Measurements from ENCODE around the gene SIRT7. TPM values are rescaled to one million over a fixed set of nuclear protein-coding genes. Genes with fewer than 3 reads are reported as not detected.
A peak's percentile ranks its signal among the peaks of the same experiment; 100 is the strongest.

The SIRT7 gene
- total RNA-seq, 1 donor from 2014 or later, result 30.2 TPM

DNA sequence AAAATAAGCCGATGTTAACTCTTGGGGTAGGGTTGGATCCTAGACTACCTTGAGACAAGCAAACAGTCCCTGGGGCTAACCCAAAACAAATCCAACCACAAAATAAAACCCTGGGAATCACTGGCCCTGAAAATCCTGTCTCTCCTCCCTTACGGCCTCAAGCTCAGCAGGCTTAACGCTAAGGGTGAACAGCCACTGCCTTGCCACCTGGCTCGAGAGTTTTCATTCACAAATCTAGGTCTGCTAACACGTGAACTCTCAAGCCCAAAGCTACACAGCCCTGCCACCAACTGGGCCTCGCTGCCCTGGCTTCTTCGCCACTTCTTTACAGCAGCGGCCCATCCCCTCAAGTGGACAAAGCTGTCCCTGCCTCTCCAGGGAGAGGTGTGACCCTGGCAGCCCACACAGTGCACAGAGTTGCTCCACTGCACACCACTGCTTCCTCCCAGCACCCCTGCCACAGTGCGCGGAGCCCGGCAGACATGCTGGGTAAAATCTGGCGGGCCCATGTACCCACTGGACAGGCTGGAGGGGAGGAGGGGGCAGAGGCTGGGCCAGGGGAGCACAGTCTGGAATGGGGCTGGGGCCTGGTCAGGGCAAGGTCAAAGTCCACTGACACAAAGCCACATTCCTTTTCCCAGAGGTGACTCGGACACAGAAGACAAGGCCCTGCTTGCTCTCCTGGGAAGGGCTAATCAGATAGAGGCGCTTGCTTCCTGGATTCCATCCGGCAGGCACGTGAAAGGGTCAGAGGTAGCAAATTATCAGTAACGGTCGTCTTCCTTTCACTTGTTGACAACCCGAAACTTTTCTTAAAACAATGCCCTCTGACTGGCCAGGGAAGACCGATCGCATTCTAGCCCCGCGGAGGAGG is 7.8 kb downstream of the SIRT7 start:
- Histone ChIP-seq H4K20me1 (ENCODE audit: insufficient read depth, low read length) (peaks cover 54% of the 10 kb centered on the region), H3K27me3 (ENCODE audit: insufficient read depth, low read length) (no peaks in the 10 kb centered on the region), H3K4me1 (ENCODE audit: insufficient read depth, low read length) (peaks cover 10% of the 10 kb centered on the region), H3K36me3 (ENCODE audit: insufficient read depth, low read length) (peaks cover 6% of the 10 kb centered on the region), H3K79me2 (ENCODE audit: insufficient read depth, low read length) (peaks cover 9% of the 10 kb centered on the region), H2AFZ (ENCODE audit: low read depth, low read length) (peak overlapping the region; percentile 62), H3K9me3 (ENCODE audit: insufficient read depth, low read depth, low read length) (no peaks in the 10 kb centered on the region), H3K4me2 (ENCODE audit: low read length) (peak overlapping the region; percentile 88), H3K27ac (ENCODE audit: low read depth, low read length) (no peak overlapping the region), H3K9ac (ENCODE audit: low read length) (peak overlapping the region; percentile 72), H3K4me3 (ENCODE audit: insufficient read depth, low read depth, low read length) (peak overlapping the region; percentile 61)
- no peak for FAIRE-seq
- Mint-ChIP-seq H3K4me1 (ENCODE audit: low read depth, unreplicated experiment) (peaks cover 2% of the 10 kb centered on the region), H3K36me3 (ENCODE audit: low read depth, unreplicated experiment) (peaks cover 10% of the 10 kb centered on the region), H3K27me3 (ENCODE audit: low read depth, unreplicated experiment) (no peaks in the 10 kb centered on the region), H3K27ac (ENCODE audit: unreplicated experiment) (peak overlapping the region; percentile 4), H3K9me3 (ENCODE audit: unreplicated experiment) (peaks cover 1% of the 10 kb centered on the region), H3K4me3 (ENCODE audit: unreplicated experiment) (peak overlapping the region; percentile 90)
- no peak for TF ChIP-seq EZH2 (IDR thresholded peaks at IDR 0.05; ENCODE audit: insufficient read depth, low read length)
- TF ChIP-seq, protein P1, sequence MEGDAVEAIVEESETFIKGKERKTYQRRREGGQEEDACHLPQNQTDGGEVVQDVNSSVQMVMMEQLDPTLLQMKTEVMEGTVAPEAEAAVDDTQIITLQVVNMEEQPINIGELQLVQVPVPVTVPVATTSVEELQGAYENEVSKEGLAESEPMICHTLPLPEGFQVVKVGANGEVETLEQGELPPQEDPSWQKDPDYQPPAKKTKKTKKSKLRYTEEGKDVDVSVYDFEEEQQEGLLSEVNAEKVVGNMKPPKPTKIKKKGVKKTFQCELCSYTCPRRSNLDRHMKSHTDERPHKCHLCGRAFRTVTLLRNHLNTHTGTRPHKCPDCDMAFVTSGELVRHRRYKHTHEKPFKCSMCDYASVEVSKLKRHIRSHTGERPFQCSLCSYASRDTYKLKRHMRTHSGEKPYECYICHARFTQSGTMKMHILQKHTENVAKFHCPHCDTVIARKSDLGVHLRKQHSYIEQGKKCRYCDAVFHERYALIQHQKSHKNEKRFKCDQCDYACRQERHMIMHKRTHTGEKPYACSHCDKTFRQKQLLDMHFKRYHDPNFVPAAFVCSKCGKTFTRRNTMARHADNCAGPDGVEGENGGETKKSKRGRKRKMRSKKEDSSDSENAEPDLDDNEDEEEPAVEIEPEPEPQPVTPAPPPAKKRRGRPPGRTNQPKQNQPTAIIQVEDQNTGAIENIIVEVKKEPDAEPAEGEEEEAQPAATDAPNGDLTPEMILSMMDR (IDR thresholded peaks at IDR 0.05; ENCODE audit: insufficient read depth, low read depth, low read length), result no peak
- no peak for DNase-seq (ENCODE audit: low read depth)

DNA sequence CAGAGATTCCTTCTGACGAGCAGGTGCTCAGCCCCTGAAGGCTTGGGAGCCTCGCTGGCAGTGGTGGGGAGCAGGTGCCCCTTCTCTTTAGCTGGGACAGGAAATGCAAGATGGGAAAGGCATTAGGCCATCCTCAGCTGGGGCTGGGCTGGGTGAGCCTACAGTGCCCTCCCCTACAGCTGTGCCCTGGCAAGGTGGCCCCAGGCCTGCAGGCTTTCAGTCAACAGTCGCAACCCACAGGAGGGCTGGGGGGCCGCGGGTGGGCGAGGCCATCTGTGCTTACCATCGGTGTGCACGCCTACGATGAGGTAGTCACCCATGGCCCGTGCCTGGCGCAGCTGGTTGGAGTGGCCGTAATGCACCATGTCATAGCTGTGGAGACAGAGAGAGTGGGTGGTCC is 8.7 kb downstream of the SIRT7 start:
- peaks cover 4% of the 10 kb centered on the region for H3K79me2 ChIP-seq (ENCODE audit: insufficient read depth, low read length)
- H3K27me3 Mint-ChIP-seq (ENCODE audit: low read depth, unreplicated experiment), result no peaks in the 10 kb centered on the region
- FAIRE-seq, result no peak
- H3K27ac ChIP-seq (ENCODE audit: low read depth, low read length), result no peak overlapping the region
- peaks cover 1% of the 10 kb centered on the region for H3K9me3 Mint-ChIP-seq (ENCODE audit: unreplicated experiment)
- H3K4me2 ChIP-seq (ENCODE audit: low read length), result no peak overlapping the region
- no peak overlapping the region for H3K9ac ChIP-seq (ENCODE audit: low read length)
- no peak overlapping the region for H3K27ac Mint-ChIP-seq (ENCODE audit: unreplicated experiment)
- H3K4me3 ChIP-seq (ENCODE audit: insufficient read depth, low read depth, low read length), result no peak overlapping the region
- H3K36me3 ChIP-seq (ENCODE audit: insufficient read depth, low read length), result peaks cover under 1% of the 10 kb centered on the region
- H2AFZ ChIP-seq (ENCODE audit: low read depth, low read length), result no peak overlapping the region
- H3K4me1 Mint-ChIP-seq (ENCODE audit: low read depth, unreplicated experiment), result peaks cover 2% of the 10 kb centered on the region
- no peak for TF ChIP-seq EZH2 (IDR thresholded peaks at IDR 0.05; ENCODE audit: insufficient read depth, low read length)
- TF ChIP-seq, protein P1 (IDR thresholded peaks at IDR 0.05; ENCODE audit: insufficient read depth, low read depth, low read length), result no peak
- no peak for DNase-seq (ENCODE audit: low read depth)
- peaks cover 46% of the 10 kb centered on the region for H4K20me1 ChIP-seq (ENCODE audit: insufficient read depth, low read length)
- no peaks in the 10 kb centered on the region for H3K9me3 ChIP-seq (ENCODE audit: insufficient read depth, low read depth, low read length)
- H3K4me3 Mint-ChIP-seq (ENCODE audit: unreplicated experiment), result peak overlapping the region; percentile 40
- H3K36me3 Mint-ChIP-seq (ENCODE audit: low read depth, unreplicated experiment), result peaks cover 7% of the 10 kb centered on the region
- peaks cover 10% of the 10 kb centered on the region for H3K4me1 ChIP-seq (ENCODE audit: insufficient read depth, low read length)
- H3K27me3 ChIP-seq (ENCODE audit: insufficient read depth, low read length), result no peaks in the 10 kb centered on the region

DNA sequence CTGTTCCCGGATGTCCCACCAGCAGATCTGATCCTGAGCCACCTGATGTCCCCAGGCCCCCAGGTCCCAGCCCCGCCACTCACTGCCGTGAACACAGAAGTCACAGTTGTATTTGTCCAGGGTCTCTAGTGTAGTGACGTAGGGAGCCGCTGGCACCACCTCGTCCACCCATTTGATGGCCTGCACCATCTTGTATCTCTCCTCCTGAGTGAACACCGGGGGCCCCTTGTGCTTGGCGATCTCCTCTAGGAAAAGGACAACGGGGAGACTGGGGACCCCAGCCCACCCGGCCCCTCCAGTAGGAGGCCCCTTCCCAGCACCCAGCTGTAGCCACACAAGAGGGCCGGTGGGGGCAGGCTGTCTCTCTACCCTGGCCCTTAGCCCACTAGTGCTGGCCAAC is 9.2 kb downstream of the SIRT7 start:
- no peak for TF ChIP-seq EZH2 (IDR thresholded peaks at IDR 0.05; ENCODE audit: insufficient read depth, low read length)
- TF ChIP-seq, protein P1 (IDR thresholded peaks at IDR 0.05; ENCODE audit: insufficient read depth, low read depth, low read length), result no peak
- H3K9me3 Mint-ChIP-seq (ENCODE audit: unreplicated experiment), result peaks cover 1% of the 10 kb centered on the region
- H3K27me3 ChIP-seq (ENCODE audit: insufficient read depth, low read length), result no peaks in the 10 kb centered on the region
- peaks cover 42% of the 10 kb centered on the region for H4K20me1 ChIP-seq (ENCODE audit: insufficient read depth, low read length)
- no peak for DNase-seq (ENCODE audit: low read depth)
- no peak overlapping the region for H3K4me3 ChIP-seq (ENCODE audit: insufficient read depth, low read depth, low read length)
- peaks cover 10% of the 10 kb centered on the region for H3K4me1 ChIP-seq (ENCODE audit: insufficient read depth, low read length)
- H3K4me2 ChIP-seq (ENCODE audit: low read length), result no peak overlapping the region
- H3K27ac Mint-ChIP-seq (ENCODE audit: unreplicated experiment), result no peak overlapping the region
- no peak overlapping the region for H3K27ac ChIP-seq (ENCODE audit: low read depth, low read length)
- H3K9me3 ChIP-seq (ENCODE audit: insufficient read depth, low read depth, low read length), result no peaks in the 10 kb centered on the region
- peaks cover 6% of the 10 kb centered on the region for H3K36me3 Mint-ChIP-seq (ENCODE audit: low read depth, unreplicated experiment)
- peaks cover 4% of the 10 kb centered on the region for H3K79me2 ChIP-seq (ENCODE audit: insufficient read depth, low read length)
- H3K4me3 Mint-ChIP-seq (ENCODE audit: unreplicated experiment), result no peak overlapping the region
- no peak overlapping the region for H2AFZ ChIP-seq (ENCODE audit: low read depth, low read length)
- no peaks in the 10 kb centered on the region for H3K27me3 Mint-ChIP-seq (ENCODE audit: low read depth, unreplicated experiment)
- no peak for FAIRE-seq
- H3K9ac ChIP-seq (ENCODE audit: low read length), result no peak overlapping the region
- H3K36me3 ChIP-seq (ENCODE audit: insufficient read depth, low read length), result no peaks in the 10 kb centered on the region
- H3K4me1 Mint-ChIP-seq (ENCODE audit: low read depth, unreplicated experiment), result peaks cover 2% of the 10 kb centered on the region
